H7 (cell line): ENCODE measurements around the gene CMTM4. TPM values are rescaled to one million over a fixed set of nuclear protein-coding genes. Genes with fewer than 3 reads are reported as not detected.
A peak's percentile ranks its signal among the peaks of the same experiment; 100 is the strongest.

Source experiments
- DNase-seq: peaks from one replicate; pipeline ENCODE4 v3.0.0; 2012
- H3K27me3 ChIP-seq: 2 replicates; pipeline ENCODE4 v1.6.0; 2011; ENCODE audit warnings: mild to moderate bottlenecking, low read length; ENCODE audit not compliant: control insufficient read depth, insufficient read depth
- H3K36me3 ChIP-seq: replicated peaks from 2 replicates; pipeline ENCODE4 v1.5.1; 2011; ENCODE audit warnings: low read length; ENCODE audit not compliant: control insufficient read depth, insufficient read depth
- H3K4me3 ChIP-seq: 2 replicates; pipeline ENCODE4 v1.5.1; 2011; ENCODE audit warnings: low read depth, mild to moderate bottlenecking, control low read depth, low read length, moderate library complexity; ENCODE audit not compliant: insufficient read depth
- total RNA-seq: library from RNA; depleted of rRNA; stranded (reverse); fragments of >200 nt; shearing (Covaris generic); gene quantifications from 2 replicates; pipeline ENCODE4 v1.2.3, GENCODE V29; 2014; rRNA removed

The CMTM4 gene
- total RNA-seq, result 23.2 and 39.6 TPM in 2 replicates

DNA sequence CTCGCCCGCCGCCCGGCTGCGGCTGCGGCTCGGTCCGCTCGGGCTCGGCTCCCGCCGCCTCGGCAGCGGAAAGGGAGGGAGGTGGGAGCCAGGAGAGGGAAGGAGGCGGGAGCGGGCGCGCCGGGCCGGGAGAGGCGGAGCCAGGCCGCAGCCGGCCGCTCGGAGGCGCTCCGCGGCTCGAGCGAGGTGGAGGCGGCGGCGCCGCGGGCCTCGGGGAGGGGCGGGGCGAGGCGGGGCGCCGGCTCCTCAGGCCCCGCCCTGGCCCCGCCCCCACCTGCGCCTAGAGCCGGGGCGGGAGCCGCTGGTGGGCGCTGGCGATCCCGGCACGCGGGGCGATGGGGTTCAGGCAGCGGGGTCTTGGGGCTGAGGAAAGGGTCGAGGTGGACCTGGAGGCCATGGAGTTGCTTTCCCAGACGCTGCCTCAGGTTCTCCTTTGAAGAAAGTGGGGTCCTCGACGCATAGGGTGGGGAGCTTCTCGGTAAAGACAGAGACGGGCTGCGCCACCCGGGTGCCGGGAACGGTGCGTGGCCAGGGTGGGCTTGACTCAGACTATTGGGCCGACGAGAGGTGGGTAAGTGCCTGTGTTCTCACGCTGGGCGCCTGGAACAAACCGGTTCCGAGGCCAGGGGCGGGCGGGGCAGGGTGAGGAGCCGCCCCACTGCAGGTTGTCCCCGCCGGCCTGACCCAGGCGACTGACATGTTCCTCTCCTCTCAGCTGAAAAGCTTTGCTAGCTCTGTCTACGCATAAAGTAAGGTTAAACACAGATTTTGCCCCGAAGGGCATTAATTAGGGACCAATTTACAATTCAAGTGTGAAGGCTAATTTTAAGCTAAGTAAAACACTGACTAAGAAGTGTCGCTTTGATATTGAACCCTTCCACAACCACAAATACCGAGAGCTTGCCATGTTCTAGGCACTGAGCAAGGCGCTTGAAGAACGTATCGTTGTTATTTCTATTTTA is at the start of gene CMTM4:
TSS of gene CMTM4 (minus strand) at position 75 of the 962 bp plus-strand sequence. CDS start 218 bp downstream, outside the sequence.
- H3K4me3 ChIP-seq, result peak within 1 kb of the TSS; percentile 76
- peaks cover 8% of the 10 kb centered on the region; the same call in 1 of the 2 replicates for H3K27me3 ChIP-seq
- H3K36me3 ChIP-seq, result no peaks in the 10 kb centered on the region
- DNase-seq, result peak; percentile 99

GRCh38 chr16:66746048-66746447 is 49.5 kb upstream of the CMTM4 start:
- Histone ChIP-seq H3K4me3 (no peak overlapping the region), H3K36me3 (peaks cover 38% of the 10 kb centered on the region), H3K27me3 (no peaks in the 10 kb centered on the region)
- DNase-seq, result no peak

DNA sequence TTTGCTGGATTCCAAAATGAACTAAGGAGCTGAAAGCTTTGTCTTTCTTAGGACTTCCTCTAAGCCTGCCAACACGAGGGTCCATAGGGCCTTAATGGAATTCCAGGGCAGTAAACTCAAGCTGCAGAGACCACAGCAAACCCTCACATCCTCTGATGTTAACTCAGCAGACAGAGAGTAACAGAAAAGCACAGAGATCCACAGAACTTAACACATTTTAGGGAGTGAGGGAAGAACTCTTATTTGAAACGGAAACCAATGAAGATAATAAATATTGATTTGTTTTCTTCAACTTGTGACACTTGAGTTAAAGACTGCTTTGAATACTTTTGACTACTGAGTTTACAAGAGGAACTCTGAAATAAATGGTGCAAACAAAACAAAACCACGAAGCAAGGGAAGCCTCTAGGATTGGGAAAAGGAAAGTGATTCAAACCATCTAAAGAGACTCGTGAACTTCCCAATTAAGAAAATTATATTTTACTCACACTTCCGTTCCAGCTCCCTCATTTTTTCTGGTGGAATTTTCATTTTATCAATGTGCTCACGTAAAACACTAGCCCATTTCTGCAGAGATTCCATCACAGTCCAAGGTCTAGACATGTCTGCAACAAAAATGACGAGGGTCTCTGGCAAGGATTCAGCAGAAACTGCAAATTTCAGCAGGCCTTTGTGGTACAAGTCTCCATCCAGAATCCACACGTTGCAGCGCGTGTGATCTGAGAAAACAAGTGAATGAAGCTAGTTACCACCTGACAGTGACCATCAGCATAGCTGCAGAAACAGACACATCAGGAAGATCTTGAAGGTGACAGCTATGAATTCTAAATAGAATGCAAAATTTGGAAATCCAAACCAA is 45.6 kb upstream of the CMTM4 start:
- Histone ChIP-seq H3K27me3 (no peaks in the 10 kb centered on the region), H3K4me3 (no peak overlapping the region), H3K36me3 (peaks cover 40% of the 10 kb centered on the region)
- DNase-seq, result no peak

DNA sequence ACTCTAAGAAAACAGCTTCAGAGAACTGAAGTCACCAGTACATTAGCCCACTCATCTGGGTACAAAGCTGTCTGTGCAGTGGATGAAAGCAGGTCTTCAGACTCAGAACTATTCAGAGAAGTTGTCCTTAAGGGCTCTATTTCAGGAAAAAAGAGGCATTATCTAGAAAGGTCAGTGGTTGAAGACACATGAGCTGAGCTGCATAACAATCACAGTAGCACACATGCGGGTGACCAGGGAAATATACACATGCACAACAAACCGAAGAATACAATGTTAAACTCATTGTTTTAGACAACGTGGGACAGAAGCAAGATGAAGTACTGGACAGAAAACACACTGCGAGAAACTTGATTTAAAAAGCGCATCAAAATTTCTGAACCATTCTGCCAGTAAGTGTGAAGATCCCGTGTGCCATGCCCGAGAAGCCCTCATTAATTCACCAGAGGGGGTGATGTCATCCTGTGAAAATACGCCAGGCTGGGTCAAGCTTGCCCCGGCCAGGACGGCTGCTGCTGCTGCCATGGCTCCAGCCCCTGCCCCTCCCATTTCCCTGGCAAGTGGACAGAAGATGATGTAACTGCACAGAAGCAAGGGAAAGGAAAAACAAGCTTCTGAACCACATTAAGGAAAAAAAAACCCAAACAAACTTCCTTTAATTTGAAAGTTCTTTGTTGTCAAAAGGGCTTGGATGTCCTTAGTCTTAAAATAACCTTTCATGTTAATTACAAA is 44.8 kb upstream of the CMTM4 start:
- H3K4me3 ChIP-seq, result no peak overlapping the region
- H3K36me3 ChIP-seq, result peaks cover 39% of the 10 kb centered on the region
- no peaks in the 10 kb centered on the region for H3K27me3 ChIP-seq
- no peak for DNase-seq

DNA sequence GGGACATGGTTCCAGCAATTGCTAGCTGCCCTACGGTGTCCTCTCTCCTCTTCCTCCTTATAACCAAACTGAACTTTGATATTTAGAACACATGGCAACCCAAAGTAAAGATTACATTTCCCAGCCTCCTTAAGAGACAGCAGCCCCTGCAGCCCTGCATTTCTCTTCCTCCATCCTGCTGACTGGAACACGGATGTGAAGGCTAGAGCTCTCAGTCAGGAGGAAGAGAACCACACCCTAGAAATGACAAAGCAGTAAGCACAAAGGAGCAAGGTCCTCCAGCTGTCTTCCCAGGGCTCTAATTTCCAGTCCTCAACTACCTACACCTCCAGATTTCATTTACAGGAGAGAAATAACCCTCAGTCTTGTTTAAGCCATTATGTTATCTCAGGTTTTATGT is 44.0 kb upstream of the CMTM4 start:
- Histone ChIP-seq H3K36me3 (peaks cover 44% of the 10 kb centered on the region), H3K27me3 (no peaks in the 10 kb centered on the region), H3K4me3 (no peak overlapping the region)
- no peak for DNase-seq

DNA sequence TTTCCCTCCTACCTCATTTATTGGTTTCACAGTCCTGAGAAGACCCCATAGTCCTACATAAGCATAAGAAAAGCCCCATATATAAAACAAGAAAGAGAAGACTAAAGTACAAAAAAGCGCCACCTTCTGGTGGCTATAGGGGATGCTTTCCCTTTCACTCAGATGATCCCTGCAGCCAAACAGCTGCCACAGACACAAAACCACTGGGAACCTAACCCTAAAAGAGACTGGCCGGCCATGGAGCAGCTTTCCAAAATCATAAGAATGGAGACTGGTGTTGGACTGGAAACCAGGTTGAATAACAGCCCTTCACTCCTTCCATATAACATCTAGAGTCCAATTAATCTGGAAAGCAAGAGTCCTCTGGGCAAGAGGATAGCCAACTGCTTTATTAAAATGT is 43.5 kb upstream of the CMTM4 start:
- peaks cover 43% of the 10 kb centered on the region for H3K36me3 ChIP-seq
- H3K4me3 ChIP-seq, result no peak overlapping the region
- peak; percentile 79 for DNase-seq
- H3K27me3 ChIP-seq, result no peaks in the 10 kb centered on the region

- no peak for DNase-seq
- peaks cover 41% of the 10 kb centered on the region for H3K36me3 ChIP-seq
- H3K4me3 ChIP-seq, result no peak overlapping the region
- no peaks in the 10 kb centered on the region for H3K27me3 ChIP-seq
Measured at GRCh38 chr16:66735891-66736290, 39.3 kb upstream of the CMTM4 start.

GRCh38 chr16:66731101-66731500 is 34.6 kb upstream of the CMTM4 start:
- Histone ChIP-seq H3K4me3 (no peak overlapping the region), H3K36me3 (peaks cover 45% of the 10 kb centered on the region), H3K27me3 (no peaks in the 10 kb centered on the region)
- DNase-seq, result no peak

DNA sequence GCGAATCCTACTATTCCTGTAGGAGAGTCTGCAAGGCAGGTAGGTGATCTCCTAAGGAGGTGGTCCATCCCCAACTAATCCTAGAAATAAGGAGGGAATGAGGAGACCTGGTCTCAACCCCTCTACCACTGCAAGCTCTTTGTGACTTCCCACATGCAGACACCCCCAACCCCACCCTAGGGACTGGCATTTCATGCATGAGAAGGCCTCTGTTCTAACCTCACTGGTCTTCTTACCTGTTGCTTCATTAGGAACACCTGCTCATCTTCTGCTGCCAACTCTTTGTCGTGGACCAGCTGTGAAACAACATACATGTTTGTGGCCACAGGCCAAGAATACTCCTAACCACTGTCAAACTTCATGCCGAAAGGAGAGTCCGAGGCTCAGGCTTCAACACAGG is 32.3 kb upstream of the CMTM4 start:
- Histone ChIP-seq H3K36me3 (peaks cover 50% of the 10 kb centered on the region), H3K4me3 (no peak overlapping the region), H3K27me3 (no peaks in the 10 kb centered on the region)
- no peak for DNase-seq

GRCh38 chr16:66728117-66728787 is 31.7 kb upstream of the CMTM4 start:
- no peak overlapping the region for H3K4me3 ChIP-seq
- peak; percentile 57 for DNase-seq
- H3K27me3 ChIP-seq, result no peaks in the 10 kb centered on the region
- peaks cover 52% of the 10 kb centered on the region for H3K36me3 ChIP-seq

DNA sequence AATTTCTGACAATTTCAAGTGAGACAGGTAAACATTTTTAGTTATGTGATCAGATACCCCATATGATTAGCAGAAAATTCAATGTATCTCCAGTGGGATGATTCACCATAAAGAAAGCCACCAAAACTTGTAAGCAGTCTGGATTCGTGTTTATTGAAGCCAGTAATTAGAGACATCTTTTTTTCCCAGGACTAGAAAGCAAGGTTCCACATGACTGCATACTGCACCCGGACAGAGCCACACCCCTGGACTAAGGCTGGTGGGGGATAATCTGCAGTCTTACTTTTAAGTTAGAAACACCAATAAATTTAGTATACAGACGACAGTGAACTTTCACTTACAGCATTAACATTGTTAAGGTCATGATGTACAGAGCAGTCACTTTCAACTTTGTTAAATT is 24.2 kb upstream of the CMTM4 start:
- DNase-seq, result no peak
- H3K4me3 ChIP-seq, result no peak overlapping the region
- H3K27me3 ChIP-seq, result no peaks in the 10 kb centered on the region
- peaks cover 24% of the 10 kb centered on the region for H3K36me3 ChIP-seq

- no peak for DNase-seq
- H3K4me3 ChIP-seq, result no peak overlapping the region
- peaks cover 14% of the 10 kb centered on the region for H3K36me3 ChIP-seq
- H3K27me3 ChIP-seq, result no peaks in the 10 kb centered on the region
Measured at GRCh38 chr16:66719246-66719645, 22.7 kb upstream of the CMTM4 start.

- Histone ChIP-seq H3K36me3 (peaks cover 4% of the 10 kb centered on the region), H3K4me3 (no peak overlapping the region), H3K27me3 (no peaks in the 10 kb centered on the region)
- no peak for DNase-seq
Measured at GRCh38 chr16:66717776-66718175, 21.2 kb upstream of the CMTM4 start.
